ENCODE results near the gene CRYGA. TPM values are rescaled to one million over a fixed set of nuclear protein-coding genes. Genes with fewer than 3 reads are reported as not detected.

The CRYGA gene
- total RNA-seq, 1 donor from 2014 or later = not detected

- no peak overlapping the region for H3K27ac Mint-ChIP-seq (ENCODE audit: unreplicated experiment)
- TF ChIP-seq CTCF (IDR thresholded peaks at IDR 0.05) = no peak
- no peaks in the 10 kb centered on the region for H3K36me3 Mint-ChIP-seq (ENCODE audit: low read depth)
- peaks cover 4% of the 10 kb centered on the region for H3K27me3 Mint-ChIP-seq (ENCODE audit: low read depth)
- no peaks in the 10 kb centered on the region for H3K4me1 Mint-ChIP-seq (ENCODE audit: low read depth)
- H3K9me3 Mint-ChIP-seq (ENCODE audit: low read depth) = peaks cover 4% of the 10 kb centered on the region
- no peak overlapping the region for H3K4me3 Mint-ChIP-seq (ENCODE audit: unreplicated experiment)
- DNase-seq (ENCODE audit: low spot score) = no peak
Measured at GRCh38 chr2:208156439-208156838, 7.0 kb downstream of the CRYGA start.

- no peak for TF ChIP-seq CTCF (IDR thresholded peaks at IDR 0.05)
- Mint-ChIP-seq H3K4me3 (ENCODE audit: unreplicated experiment) (no peak overlapping the region), H3K4me1 (ENCODE audit: low read depth) (no peaks in the 10 kb centered on the region), H3K27me3 (ENCODE audit: low read depth) (peaks cover 9% of the 10 kb centered on the region), H3K36me3 (ENCODE audit: low read depth) (no peaks in the 10 kb centered on the region), H3K27ac (ENCODE audit: unreplicated experiment) (no peak overlapping the region), H3K9me3 (ENCODE audit: low read depth) (peaks cover 12% of the 10 kb centered on the region)
- no peak for DNase-seq (ENCODE audit: low spot score)
Measured at GRCh38 chr2:208153156-208153555, 10.2 kb downstream of the CRYGA start.

GRCh38 chr2:208150956-208151355, 12.4 kb downstream of the CRYGA start:
- Mint-ChIP-seq H3K36me3 (ENCODE audit: low read depth) (no peaks in the 10 kb centered on the region), H3K27ac (ENCODE audit: unreplicated experiment) (no peak overlapping the region), H3K9me3 (ENCODE audit: low read depth) (peaks cover 12% of the 10 kb centered on the region), H3K4me1 (ENCODE audit: low read depth) (no peaks in the 10 kb centered on the region), H3K4me3 (ENCODE audit: unreplicated experiment) (no peak overlapping the region), H3K27me3 (ENCODE audit: low read depth) (peaks cover 9% of the 10 kb centered on the region)
- no peak for TF ChIP-seq CTCF (IDR thresholded peaks at IDR 0.05)
- DNase-seq (ENCODE audit: low spot score) = no peak

GRCh38 chr2:208150094-208150493, 13.3 kb downstream of the CRYGA start:
- Mint-ChIP-seq H3K4me1 (ENCODE audit: low read depth) (no peaks in the 10 kb centered on the region), H3K36me3 (ENCODE audit: low read depth) (no peaks in the 10 kb centered on the region), H3K9me3 (ENCODE audit: low read depth) (peaks cover 12% of the 10 kb centered on the region), H3K4me3 (ENCODE audit: unreplicated experiment) (no peak overlapping the region), H3K27ac (ENCODE audit: unreplicated experiment) (no peak overlapping the region), H3K27me3 (ENCODE audit: low read depth) (peaks cover 9% of the 10 kb centered on the region)
- DNase-seq (ENCODE audit: low spot score) = no peak
- no peak for TF ChIP-seq CTCF (IDR thresholded peaks at IDR 0.05)

GRCh38 chr2:208148803-208149202, 14.6 kb downstream of the CRYGA start:
- Mint-ChIP-seq H3K4me3 (ENCODE audit: unreplicated experiment) (no peak overlapping the region), H3K36me3 (ENCODE audit: low read depth) (no peaks in the 10 kb centered on the region), H3K9me3 (ENCODE audit: low read depth) (peaks cover 12% of the 10 kb centered on the region), H3K27ac (ENCODE audit: unreplicated experiment) (no peak overlapping the region), H3K27me3 (ENCODE audit: low read depth) (peaks cover 9% of the 10 kb centered on the region), H3K4me1 (ENCODE audit: low read depth) (no peaks in the 10 kb centered on the region)
- peak; percentile 47 for TF ChIP-seq CTCF (IDR thresholded peaks at IDR 0.05)
- no peak for DNase-seq (ENCODE audit: low spot score)
